HG02885 (cell line): ENCODE measurements around the gene ZBTB16.

Experiments
- ATAC-seq: cut with Tn5 transposase; IDR thresholded peaks from one replicate; pipeline ENCODE4 v1.9.1; 2021; ENCODE audit warnings: mild to moderate bottlenecking; ENCODE audit not compliant: unreplicated experiment, poor library complexity

Gene ZBTB16

DNA sequence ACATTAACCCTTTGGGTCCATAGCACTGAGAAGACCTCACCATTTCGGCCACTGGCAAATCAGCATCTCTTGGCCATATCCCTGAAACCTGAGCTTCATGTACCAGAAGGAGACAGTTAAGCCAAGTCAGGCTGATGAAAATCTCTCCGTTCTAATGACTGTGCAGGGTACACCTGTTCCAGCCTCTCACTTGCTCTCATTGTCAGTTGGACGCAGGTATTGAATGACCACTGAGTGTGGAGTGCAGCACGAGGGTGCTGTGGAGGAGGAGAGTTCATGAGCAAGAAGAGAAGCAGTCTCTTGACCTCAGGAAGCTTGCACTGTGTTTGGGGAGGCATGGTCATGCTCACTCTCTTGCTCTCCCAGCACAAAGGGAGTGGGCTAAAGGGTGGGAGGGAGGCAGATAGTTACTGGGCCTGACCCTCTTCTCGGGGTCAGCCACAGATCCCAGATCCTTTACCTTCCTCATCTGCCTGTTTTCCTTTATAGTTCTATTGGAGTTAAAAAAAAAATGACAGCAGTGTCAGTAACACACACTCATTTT, 65.2 kb downstream of the ZBTB16 start:
- no peak for ATAC-seq

DNA sequence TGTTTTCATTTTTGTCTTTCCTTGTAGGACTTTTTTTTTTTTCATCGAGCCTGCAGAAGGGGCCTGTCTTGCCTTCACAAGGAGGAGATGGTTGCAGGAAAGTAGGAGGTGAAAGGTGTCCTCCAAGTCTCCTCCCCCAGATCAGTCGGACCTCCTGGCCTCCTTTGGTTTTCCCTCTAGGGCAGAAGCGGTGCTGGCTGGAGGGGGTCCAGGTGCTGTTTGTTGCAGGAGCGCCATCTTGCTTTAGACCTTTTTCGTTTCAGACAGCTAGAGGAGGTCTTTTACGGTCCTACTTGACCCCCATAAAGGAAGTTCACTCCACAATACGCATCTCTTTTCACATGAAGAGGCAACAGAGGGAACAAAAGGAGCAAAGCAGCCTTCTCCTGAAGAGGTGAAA, 66.0 kb downstream of the ZBTB16 start:
- ATAC-seq, result no peak

DNA sequence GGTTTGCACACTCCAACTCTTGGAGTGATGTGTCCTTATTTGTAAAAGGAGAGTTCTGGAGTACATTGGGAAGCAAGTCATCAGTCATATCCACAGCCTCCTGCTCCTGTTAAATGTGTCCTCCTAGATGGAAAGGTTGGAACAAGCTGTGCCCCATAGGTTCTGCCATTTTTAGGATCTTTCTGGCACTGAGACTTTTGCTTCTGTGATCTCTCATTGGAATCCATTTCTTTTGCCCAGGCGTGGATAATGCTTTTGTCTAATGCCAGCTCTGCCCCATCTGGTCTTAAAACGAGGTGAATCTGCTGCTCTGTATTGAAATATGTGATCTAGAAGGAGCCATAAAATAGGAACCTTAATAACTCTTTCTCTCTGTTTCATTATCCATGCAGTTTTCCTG, 66.4 kb downstream of the ZBTB16 start:
- ATAC-seq, result no peak

DNA sequence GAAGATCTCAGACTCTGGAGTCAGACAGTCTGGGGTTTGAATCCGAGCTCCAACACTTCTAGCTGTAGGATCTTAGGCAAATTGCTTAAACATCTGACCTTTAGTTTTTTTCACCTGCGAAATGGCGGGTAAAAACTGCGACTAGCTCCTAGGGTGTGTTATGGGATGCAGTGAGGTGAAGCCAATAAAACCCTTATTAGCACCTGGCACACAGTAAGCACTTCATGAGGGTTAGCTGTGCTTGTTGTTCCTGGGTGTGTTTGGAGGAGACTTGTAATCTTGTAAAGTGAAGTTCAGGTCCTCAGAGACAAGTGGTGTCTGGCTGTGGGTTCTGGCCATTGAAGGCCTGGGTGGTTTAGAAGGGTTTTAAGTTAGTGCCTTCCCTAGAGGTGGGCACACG, 68.9 kb downstream of the ZBTB16 start:
- no peak for ATAC-seq

DNA sequence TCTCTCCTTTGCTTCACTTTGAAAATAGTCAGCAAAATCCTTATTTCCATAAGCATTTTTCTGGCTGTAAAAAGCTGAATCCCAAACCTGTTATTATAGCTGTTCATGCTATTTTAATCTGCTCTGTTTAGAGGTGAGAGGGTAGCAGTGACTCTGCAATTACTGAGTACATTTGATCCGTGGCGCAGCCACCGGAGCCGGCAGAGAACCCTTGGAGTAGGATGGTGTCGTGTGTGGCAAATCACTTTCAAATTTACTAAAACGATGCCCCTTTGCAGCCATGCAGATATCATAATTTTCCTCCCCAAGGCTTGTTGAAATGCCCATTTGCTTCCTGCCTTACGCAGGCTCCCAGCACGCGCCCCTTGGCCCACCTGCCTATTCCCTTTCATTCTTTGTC, 69.6 kb downstream of the ZBTB16 start:
- ATAC-seq, result no peak

DNA sequence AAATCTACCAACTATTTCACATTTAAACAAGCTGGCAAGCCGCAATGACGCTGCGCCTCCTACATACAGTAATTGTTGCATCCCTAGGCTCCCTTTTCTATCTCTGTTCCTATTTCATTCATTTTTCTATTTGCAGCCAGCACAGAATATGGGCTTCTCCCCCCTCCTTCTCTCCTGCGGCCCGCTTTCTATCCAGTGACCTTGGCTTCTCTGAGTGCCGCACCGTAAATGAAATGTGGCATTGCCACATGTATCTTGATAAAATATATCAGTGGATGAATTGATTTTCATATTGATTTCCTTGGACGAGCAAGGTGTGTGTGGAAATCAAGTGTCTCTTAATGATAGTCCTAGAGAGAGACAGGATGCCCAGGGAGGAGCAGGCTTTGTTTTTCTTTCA, 70.2 kb downstream of the ZBTB16 start:
- no peak for ATAC-seq

DNA sequence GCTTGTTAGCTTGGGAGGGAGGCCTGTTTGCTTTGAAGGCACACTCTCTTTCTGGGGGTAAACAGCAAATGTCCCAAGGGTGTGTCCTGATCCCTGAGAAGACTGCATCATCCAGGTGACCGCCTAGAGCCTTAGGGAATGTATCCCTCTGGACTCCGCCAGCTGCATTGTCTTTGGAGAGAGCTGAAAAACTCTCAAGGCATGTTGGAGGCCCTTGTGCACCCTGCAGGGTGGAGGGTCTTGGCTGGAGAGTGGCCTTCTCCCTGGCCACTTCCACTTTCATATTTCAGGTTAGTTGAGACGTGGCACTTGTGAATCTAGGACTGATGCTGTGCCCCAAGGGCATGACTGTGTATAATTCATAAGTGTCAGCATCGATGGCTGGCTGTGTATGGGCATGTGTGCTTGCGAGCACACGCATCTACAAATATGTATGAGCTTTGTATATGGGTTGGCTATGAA, 70.6 kb downstream of the ZBTB16 start:
- ATAC-seq, result no peak

DNA sequence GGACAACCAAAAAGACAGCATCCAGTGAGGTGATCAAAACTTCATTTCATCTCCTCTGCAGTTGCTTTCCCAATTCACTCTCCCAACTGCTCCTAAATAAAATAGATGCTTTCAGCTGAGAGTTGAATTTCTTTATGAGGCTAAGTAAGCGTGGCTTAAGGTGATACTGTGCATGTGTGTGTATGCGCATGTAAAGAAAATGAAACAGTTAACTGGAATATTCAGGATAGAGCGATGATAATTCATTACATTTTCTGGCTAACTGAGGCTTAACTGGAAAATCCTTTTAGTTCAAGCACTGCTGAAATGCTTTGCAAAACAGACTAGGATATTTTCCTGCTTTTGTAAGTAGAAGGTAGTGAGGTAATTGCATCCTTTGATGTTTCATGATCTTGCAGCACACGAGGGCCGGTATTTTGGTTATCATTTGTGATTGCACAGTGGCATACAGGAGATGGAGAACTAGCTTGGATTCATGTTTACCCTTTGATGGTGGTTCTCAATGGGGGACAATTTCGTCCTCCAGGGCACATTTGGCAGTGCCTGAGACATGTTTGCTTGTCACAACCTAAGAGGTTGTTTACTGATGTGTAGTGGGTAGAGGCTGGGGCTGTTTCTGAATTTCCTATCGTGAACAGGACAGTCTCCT, 71.2 kb downstream of the ZBTB16 start:
- ATAC-seq, result no peak

DNA sequence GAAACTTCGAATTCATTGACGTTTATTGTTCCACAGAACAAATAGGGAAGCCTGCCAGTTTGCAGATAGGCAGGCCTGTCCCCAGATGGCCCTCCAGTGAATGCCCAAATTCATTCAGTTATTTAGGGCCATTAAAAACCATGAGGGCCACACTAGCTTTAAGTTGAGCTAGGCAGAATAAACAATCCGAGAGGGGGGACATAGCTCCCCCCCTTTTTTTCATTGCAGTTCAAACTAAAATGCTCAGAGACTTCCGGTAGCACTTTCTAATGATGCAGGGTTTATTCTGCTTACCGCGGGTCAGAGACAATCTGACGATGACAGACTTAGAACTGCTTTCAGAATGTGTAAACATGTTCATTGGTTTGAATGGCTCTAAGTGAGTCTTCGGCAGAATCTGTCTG, 72.0 kb downstream of the ZBTB16 start:
- ATAC-seq, result no peak

DNA sequence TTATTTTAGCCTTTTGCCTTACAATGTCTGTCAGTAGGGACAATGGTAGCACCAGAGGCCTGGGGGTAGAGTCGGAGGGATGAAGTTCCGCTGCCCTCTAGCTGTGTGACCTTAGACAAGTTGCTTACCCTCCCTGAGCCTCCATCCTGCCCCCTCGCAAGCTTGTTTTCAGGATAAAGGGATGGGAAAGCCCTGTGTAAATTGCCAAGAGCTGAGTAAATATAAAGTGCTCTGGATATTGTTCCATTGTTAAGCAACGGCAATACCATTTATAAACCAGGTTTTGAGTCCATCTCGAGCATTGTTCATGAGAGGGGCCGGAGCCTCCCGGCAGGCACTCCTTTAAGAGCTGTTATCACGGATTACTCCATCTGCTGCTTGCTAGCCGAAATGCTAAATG, 72.9 kb downstream of the ZBTB16 start:
- no peak for ATAC-seq

DNA sequence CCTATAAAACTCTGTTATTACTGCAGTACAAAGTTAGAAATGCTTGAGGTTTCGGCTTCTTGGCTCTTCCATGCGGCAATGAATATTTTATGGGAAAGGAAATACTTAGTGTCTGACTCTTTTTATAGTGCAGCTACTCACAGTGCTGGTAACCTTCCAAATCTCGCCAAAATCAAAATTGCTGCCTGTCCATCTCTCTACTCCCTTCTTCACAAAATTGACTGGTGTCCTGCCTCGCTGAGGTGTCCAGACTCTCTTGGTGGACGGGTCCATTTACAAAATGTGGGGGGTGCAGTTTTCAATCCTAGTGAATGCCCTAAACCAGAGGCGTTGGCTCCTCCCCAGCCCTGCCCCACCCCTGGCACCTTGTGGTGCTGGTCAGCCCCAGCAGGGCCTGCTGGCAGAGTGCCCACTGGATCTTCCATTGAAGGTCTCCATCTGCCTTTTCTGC, 73.5 kb downstream of the ZBTB16 start:
- ATAC-seq, result no peak

DNA sequence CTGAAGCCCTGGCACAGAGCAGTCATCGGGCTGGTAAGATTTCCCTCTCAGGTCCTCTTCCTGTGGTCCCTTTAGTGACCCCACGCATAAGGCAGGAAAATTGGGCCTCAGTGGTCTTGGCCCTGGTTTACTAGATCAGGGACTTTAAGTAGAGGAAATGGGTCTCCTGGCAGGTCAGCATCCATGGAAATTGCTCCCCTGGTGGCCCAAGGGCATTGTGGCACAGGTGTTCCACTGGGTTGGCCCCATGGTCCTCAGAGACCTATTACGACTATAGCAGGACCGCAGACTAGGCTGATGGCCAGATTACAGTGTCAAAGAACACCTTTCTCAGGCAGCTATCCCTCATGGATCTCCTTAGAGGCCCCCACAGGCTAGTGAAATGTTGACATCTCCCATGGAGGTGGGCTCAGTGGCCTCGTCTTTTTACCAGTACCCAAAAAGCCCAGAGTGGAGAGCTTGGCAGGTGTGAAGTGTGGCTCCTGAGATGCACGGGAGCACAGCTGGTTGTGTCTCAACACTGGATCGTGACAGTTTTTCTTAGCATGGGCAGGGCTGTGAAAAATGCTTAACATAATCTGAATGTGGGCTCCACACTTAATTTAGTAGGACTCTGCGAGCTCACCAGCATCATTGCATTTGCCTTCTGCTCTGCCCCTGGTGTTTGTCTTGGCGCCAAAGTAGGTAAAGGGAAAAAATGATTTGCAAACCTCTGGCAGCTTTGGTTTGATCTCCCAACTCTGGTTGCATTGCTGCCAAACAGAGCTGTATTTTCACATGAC, 74.2 kb downstream of the ZBTB16 start:
- no peak for ATAC-seq

DNA sequence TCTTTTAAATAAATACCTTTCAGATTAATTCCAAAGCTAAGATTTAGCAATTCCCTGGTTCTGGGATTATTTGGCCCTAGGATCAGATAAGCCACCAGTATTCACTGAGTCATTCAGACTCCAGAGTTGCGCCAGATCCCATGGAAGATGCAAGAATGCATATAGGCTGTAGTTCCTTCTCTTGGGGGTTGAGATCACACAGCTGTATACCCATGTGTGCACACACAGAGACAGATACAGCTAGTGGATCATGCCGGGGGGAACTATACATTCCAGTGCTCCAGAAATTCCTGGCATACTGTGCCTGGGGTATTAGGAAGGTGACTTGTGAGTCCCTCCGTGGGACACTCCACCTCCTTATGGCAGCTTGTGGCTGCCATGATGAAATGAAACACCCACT, 75.4 kb downstream of the ZBTB16 start:
- ATAC-seq, result no peak

DNA sequence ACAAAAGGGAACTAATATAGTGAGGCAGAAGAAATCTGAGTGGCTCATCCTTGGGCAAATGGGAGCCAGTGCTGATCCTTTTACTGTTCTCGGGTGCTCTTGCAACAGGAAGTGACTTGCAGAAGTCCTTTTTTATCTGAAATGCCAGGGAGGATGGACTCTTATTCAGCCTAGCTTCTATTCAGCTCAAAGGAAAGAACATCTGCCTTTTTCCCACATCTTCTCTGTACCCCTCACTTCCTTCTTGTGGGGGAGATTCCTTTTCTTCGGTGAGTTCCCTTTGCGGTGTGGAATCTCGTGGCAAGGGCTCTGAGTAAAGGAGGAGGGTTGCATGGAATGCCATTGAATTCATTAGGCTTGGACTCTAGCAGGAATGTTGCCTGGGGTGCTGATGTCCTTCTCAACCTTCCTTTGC, 76.2 kb downstream of the ZBTB16 start:
- ATAC-seq, result no peak

DNA sequence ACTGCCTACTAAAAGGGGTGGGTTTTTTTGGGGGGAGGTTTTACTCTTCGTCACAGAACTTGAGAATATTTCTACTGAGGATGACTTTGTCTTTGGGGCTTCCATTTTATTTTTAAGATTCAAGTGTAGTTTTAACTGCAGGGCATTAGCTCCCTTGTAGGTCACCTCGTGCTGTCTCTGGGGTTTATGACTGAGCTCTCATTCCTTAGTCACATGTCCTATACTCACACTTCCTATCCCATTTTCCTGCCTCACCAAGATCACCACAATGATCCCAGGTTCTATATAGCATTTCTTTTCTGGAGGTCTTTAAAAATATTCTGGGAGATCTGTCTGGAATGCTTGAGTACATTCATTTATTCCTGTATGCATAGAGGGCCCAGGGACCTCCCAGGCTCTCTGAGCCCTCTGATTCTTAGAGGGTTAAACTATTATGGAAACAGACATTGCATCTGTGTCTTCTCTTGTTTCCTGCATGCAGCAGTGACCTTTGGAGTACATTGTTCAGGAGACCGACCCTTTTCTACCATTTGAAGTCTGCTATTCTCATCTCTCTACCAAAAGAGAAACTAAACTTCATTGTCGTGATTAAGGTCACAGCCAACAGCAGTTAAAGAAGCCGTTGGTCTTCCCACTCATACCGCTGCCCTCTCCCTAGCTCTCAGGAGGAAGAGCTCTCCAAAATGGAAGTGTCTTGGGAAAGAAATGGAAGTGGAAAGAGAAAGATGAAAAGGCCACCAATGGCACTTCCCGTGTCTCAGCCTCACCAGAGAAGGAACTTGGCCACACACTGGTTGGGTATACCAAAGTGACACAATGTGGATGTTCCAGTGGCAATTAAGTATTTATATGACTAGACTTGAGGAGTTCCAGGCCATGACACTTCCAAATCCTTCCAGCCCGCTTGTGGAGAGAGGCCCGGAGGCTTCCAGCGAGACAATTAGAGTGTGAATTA, 77.5 kb downstream of the ZBTB16 start:
- ATAC-seq, result no peak

DNA sequence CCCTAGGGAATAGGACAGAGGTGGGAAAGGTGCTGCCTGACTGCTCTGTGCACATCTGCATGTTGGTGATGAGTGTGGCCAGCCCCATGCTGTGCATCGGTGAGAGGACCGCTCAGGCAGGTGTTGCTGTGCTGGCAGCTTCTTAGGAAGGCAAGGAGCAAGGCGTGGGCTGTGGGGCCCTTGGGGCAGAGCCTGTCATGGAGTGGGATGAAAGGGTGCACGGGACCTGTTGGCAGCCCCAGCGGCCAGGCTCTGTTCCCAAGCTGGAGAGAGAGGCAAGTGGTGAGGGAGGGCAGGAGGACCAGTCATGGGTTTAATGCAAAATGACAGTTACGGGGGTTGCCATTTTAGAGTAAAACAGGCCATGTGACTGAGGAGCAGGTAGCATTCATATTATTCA, 78.3 kb downstream of the ZBTB16 start:
- ATAC-seq, result no peak

DNA sequence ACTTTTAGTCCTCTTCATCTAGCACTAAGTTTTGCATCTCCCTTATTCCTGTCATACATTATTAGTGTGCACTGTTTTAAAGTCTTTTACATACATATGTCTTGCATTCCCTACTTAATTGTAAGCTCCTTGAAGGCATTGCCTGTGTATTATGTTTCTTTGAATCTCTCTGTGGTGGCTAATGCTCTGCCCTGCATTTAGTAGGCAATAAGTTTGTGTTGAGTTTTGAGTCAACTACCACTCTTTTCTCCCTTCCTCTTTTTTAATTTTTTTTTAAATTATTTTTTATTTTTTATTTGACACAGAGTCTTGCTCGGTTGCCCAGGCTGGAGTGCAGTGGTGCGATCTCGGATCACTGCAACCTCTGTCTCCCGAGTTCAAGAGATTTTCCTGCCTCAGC, 78.9 kb downstream of the ZBTB16 start:
- no peak for ATAC-seq

DNA sequence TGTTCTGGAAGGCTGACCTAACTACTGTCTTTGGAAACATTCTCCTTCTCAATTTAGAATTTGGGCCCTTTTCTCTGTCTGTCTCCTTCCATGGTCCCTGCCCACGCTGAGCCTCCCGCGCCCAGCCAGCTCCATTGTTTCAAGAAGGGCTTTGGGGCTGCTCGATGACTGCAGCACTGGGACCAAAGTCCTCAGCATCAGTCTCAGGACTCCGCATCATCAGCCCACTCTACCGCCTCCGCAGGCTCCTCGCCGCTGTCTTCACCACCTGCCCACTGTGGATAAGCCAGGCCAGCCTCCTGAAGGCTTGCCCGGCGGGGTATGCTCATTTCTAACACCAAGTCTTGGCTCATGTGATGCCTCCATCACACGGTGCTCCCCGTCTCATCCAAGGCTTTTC, 81.3 kb downstream of the ZBTB16 start:
- ATAC-seq, result no peak

DNA sequence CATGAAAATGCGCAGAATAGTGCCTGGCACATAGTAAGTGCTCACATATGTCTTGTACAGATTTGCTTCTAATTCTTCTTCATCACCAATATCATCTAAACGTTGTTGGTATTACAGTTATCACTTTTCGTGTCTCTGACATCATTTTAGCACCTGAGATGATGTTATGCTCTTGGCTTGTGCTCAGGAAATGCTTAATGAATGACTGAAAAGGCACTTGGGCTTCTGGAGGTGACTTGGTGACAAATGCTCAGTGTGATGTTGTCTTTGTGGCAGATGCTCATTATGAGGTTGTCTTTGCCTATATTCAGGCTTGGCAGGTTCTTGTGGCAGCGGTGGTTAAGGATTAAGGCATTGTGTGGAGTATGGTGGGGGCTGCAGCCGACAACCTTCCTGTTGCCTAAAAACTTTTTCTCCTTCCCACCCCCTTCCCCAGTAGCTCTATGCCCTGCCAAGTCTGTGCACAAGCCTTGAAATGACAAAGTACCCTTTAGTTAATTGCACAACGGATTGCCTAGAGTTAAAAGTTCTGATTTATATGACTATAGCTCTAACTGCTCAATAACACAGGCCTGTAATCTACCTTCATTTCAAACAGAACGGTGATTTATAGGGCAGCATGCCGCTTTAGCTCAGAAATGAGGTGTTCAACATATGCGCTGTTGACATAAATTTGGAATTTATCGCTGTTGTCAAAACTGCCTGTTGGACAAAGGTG, 82.5 kb downstream of the ZBTB16 start:
- ATAC-seq, result no peak

DNA sequence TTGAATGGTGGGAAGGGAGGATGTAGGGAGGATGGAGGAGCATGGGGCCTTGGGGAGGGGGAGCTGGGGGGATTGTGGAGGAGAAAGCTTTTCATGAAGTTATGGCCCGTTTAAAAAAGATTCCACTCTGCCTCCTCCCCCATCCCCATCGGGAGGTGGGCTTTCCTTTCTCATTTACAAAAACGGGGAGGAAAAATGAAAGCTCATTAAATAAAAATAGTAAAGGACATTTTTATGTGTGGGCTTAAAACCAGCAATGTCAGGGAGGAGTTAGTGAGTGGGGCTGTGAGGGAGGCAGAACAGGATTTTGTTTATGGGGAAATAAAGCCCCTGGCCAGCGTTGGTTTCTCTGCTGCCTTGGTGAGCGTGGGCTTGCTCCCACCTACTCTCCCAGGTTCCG, 83.2 kb downstream of the ZBTB16 start:
- no peak for ATAC-seq
